GM19468 (cell line): ENCODE results near the gene HOXA11.

Experiments
- ATAC-seq: cut with Tn5 transposase; IDR thresholded peaks from one replicate; pipeline ENCODE4 v1.9.1; 2021; ENCODE audit warnings: mild to moderate bottlenecking, moderate library complexity, moderate number of reproducible peaks; ENCODE audit not compliant: unreplicated experiment; ENCODE audit errors: extremely low read depth

Gene HOXA11

DNA sequence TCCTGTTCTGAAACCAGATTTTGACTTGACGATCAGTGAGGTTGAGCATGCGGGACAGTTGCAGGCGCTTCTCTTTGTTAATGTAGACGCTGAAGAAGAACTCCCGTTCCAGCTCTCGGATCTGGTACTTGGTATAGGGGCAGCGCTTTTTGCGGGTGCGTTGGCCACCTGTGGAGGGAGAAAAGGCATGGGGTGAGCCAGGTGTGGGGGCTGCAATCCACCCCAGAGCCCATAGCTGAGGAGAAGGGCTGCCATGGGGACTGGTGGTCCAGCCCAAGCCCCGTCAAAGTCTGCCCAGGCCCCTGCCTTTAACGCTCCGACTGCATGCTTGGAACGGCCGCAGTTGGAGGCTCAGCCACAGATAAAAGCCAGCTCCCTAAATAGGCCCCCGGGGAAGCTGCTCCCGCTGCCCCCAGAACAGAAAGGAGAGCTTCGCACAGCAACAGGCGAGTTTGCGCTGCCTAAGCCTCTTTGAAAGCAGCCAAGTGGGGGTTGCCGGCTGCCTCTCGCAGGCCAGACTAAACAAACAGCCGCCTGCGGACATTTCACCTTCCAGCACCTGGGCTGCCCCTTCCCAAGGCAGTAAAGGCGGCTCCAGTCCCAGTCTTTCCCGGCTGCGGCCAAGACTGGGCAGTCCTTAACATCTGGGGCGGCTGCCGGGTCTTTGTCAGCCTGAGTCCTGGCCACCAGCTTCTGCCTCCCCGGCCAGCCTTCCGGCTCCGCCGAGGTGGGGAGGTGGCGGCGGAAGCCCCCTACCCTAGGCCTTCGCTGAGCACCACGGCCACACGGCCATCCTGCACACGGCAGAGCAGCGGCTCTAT lies 2.0 kb downstream of the HOXA11 start:
- no peak for ATAC-seq

DNA sequence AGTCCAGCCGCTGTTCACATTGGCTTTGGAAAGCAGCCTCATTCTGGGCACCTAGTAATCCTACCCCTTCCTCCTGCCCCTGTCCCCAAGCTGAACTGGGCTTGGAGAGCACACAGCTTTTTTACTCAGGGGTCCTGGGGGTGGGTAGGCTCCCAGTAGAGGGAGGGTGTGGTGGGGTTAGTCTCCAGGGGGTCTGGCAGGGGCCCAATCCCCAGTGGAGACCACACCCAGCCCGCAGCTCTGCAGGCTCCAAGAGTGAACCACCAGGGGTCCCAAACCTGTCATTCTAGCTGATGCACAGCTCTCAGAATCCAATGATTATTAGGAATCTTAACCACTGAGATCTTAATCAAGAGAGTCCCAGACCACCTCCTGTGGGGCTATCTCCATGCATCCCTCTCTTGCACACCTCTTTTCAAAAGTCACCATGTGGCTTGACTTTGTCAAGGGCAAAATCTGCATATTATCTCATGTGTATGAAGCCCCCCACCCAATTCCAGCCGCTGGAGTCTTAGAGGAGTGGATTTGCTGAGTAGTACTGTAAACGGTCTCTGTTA lies 2.7 kb downstream of the HOXA11 start:
- ATAC-seq = no peak

DNA sequence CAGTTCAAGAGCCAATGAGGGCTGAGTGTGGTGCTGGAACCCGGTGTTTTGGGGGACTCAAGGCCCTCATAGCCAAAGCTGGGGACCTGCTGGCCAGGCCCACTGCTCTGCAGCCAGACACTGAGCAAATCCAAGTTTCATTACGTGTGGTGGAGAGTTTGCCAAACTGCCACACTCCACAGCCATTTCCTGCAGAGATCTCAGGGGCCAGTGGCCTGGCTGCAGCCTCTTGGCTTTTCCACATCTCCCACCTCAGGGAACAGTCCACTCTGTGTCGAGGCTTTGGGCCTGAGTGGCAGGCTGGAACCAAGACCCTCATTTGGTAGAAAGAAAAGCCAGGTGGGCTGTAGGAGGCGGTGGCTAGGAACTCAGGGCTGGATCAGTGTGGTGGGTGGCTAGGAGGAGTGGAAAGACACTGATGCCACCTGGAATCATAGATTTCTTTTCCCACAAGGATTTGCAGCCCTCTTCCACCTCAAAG lies 3.2 kb downstream of the HOXA11 start:
- ATAC-seq = no peak

GRCh38 chr7:27180431-27181420 lies 4.3 kb downstream of the HOXA11 start:
- ATAC-seq = no peak

DNA sequence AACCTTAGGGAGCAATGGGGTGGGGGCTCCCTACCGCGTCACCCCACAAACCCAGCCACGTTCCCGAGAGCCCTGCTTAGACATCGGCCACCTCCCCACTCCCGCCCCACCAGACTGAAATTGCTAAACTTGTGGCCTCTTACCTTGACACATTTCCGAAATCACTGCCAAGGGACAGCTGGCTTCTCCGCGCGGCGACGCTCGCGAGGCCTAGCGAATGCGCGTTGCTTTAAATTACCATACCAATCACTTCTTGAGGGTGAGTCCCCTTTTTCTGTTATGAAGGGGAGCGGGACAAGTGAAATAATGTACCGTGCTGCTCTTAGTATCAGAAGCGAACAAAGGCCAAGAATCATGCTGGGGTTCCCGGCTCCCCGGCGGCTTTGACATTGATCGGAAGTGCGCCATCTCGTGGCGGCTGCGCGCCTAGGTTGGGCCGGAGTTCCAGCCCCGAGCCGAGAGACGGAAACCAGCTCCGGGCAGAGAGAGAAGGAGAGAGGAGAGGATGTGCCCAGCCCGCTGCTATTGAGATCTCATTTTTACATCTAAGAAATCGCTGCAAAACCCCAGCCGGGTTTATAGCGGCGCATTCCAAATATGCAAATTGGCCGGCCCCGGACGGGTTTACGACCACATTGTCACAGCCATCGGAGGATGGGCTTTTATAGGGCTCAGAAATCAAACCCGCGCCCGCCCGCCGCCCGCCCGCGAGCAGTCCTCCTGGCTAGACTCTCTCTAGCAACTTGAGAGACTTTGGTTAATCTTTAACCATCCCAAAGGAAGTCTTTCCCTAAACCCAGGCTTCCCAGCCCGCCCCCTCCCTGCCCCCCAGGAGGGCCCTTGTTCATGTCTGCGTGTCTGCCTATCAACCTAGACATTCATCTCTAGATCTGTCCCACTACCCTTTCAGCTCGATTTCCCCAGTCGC lies 5.3 kb downstream of the HOXA11 start:
- ATAC-seq = no peak

- ATAC-seq = no peak
Observed at GRCh38 chr7:27179030-27179429, 6.0 kb downstream of the HOXA11 start.

GRCh38 chr7:27178366-27178765 lies 6.7 kb downstream of the HOXA11 start:
- no peak for ATAC-seq

DNA sequence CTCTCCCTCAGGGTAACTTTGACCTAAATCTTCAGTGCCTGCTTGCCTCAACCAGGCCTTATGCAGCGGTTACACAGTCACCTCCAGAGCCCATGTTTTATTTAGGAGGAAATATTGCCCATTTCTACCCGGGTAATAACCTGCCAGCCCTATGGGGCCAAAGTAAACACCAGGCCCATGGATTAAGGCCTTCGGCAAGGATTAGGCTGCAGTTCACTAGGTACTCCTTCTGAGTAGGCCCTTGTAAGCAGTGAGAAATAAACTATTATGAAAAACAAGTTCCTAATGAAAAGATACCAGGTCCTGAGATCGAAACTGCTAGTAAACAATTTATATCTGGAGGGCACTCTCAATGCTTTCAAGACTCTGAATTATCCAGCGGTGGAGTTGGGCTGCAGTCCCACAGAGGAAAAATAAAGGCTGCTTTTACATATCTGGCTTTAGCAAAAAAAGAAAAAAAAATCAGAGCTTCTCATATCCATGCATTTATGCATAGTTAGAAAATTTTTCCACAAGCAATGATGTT lies 7.2 kb downstream of the HOXA11 start:
- no peak for ATAC-seq

- ATAC-seq = no peak
Observed at GRCh38 chr7:27176962-27177794, 7.9 kb downstream of the HOXA11 start.

DNA sequence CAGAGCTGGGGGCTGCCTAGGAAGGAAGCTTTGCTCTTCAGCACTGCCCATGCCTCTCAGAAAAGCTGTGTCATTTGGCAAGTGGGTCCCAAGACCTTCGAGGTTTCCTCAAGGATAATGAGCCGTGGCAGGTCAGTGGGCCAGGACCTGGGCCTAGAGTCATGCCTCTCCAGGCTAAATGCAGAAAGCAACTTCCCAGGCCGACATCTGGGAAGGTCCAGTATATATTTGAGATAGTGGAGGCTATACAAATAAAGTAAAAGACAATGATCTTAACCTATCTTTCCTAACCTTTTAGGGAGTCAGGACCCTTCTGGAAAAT lies 8.5 kb downstream of the HOXA11 start:
- no peak for ATAC-seq

GRCh38 chr7:27175626-27176523 lies 9.2 kb downstream of the HOXA11 start:
- ATAC-seq = no peak

DNA sequence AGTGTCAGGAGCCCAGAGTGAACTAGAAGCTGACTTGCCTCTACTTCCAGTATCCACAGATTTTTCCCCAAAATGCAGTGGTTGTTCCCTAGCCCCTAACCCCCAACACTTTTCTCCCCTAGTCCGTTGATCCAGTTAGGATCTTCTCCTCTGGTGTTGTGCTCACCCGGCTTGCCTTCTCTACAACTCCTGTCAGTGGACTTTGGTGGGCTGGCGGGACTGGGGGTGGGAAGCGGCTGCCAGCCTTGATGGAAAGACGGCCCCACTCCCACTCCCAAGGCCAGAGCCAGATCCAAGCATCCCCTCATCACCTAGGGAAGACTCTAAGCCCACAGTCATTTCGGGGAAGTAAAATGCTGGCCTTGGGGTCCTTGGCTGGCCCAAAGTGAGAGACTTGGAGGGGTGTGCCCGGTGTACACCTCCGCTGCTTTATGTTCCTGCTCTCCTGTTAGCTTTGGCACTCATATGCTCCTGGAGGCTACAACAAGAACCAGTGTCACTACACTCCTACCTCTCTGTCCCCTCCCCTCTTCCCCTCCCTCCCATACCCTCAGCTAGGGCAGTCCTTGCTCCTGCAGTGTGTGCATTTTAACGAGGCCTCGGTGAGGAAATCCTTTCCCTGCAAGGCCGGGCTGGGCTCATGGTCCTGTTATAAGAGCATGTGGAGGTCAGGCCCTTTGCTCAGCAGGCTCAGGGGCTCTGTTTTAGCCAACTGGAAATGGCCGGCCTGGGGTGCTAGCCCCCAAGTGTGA lies 10.0 kb downstream of the HOXA11 start:
- no peak for ATAC-seq

- ATAC-seq = no peak
Observed at GRCh38 chr7:27173956-27174873, 10.8 kb downstream of the HOXA11 start, which contains the start of gene HOXA10. Gene HOXA10, minus strand, starts transcription at chr7:27174320. Its CDS starts 14 bp downstream, at chr7:27174306.

DNA sequence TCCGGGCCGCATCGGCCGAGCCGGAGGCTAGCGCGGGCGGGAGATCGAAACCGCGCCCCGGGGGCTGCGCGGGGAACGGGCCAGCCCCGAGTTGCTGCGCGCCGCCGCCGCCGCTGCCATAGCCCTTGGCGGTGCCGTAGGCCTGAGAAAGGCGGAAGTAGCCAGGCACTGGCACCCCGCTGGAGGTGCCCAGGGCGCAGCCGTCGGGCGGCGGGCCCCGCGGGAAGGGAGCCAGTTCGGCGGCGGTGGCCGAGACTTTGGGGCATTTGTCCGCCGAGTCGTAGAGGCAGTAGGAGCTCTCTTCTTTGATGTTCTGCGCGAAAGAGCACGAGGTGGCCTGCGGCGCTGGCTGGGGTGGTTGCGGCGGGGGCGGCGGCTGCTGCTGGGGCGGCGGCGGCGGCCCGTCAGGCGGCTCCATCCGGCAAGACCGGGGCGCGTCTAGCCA lies 11.5 kb downstream of the HOXA11 start:
- no peak for ATAC-seq

DNA sequence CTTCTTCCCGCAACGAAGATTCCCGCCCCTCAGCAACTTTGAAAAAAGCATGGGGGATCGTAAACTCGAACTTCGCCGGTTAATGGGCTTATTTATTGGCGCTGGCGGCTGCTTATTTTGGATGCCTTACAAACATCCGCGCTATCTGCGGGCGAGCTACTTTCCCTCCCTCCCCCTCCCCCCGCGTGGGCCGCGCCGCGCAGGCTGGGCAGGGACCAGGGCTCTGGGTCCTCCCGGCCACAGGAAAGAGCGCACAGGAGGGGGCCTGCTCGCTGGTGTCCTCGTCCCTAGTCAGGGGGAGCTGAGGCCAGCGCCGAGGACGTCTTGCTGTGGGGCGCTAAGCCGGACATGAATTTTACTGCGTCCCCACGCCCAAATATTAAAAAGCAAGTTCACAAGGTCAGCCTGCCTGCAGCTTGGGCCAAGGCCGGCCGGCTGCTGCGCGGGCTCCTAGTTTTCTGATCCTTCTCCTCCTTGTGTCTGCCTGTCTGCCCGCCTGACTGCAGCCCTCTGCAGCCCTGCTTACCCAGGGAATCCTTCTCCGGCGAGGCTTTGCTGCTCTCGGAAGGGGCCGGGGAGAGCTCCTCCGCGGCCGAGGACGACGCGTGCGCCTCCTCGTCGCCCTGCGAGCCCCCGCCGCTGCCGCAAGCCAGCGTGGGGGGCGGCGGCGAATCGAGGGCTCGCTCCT lies 12.1 kb downstream of the HOXA11 start:
- ATAC-seq = no peak
